Measurements from ENCODE around the gene NAT9. TPM values are rescaled to one million over a fixed set of nuclear protein-coding genes. Genes with fewer than 3 reads are reported as not detected.

The NAT9 gene
- total and polyA plus RNA-seq, 2 experiments from 2014 or later: 37.3 to 37.5 TPM

DNA sequence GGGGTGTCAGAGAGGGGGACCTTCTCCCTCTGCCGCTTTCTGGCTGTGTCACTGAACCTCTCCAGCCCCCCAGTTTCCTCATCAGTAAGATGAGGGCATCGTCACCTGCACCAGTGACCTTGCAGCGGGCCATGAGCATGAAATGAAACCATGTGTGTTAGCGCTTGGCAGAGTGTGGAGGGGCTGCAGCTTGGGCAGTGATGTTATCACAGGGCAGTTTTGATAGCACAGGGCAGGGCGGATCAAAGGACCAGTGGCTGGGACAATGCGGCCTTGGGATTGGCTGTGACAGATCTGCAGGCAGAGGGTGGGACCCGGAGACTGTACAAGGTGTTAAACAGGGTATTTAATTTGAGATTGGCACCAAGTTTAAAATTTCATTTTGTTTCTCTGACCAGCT is 38.9 kb upstream of the NAT9 start:
- no peak overlapping the region for H3K27ac ChIP-seq (ENCODE audit: low read depth)
- H3K27me3 Mint-ChIP-seq (ENCODE audit: insufficient read depth, low read depth, poor library complexity): peaks cover 17% of the 10 kb centered on the region
- no peak for DNase-seq (ENCODE audit: low spot score)

More for the DNA sequence above, 38.9 kb upstream of the NAT9 start:
- TF ChIP-seq NANOG (IDR thresholded peaks at IDR 0.05; ENCODE audit: borderline replicate concordance) (no peak), POLR2AphosphoS5 (IDR thresholded peaks at IDR 0.05; ENCODE audit: low read depth) (no peak), EZH2 (IDR thresholded peaks at IDR 0.05; ENCODE audit: low read depth, unreplicated experiment) (no peak), CREB1 (CRISPR knock-in tag; IDR thresholded peaks at IDR 0.05; ENCODE audit: low read depth) (no peak), ZNF331 (CRISPR knock-in tag; IDR thresholded peaks at IDR 0.05; ENCODE audit: low read depth) (no peak), JUNB (IDR thresholded peaks at IDR 0.05; ENCODE audit: unreplicated experiment) (no peak), EZH2phosphoT487 (IDR thresholded peaks at IDR 0.05; ENCODE audit: unreplicated experiment) (no peak), ZNF114 (CRISPR knock-in tag; IDR thresholded peaks at IDR 0.05) (no peak)
- TF ChIP-seq, protein P1, sequence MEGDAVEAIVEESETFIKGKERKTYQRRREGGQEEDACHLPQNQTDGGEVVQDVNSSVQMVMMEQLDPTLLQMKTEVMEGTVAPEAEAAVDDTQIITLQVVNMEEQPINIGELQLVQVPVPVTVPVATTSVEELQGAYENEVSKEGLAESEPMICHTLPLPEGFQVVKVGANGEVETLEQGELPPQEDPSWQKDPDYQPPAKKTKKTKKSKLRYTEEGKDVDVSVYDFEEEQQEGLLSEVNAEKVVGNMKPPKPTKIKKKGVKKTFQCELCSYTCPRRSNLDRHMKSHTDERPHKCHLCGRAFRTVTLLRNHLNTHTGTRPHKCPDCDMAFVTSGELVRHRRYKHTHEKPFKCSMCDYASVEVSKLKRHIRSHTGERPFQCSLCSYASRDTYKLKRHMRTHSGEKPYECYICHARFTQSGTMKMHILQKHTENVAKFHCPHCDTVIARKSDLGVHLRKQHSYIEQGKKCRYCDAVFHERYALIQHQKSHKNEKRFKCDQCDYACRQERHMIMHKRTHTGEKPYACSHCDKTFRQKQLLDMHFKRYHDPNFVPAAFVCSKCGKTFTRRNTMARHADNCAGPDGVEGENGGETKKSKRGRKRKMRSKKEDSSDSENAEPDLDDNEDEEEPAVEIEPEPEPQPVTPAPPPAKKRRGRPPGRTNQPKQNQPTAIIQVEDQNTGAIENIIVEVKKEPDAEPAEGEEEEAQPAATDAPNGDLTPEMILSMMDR (conservative IDR thresholded peaks at IDR 0.05; ENCODE audit: low read depth in 2 of 2): no peak
- TF ChIP-seq, protein P2, sequence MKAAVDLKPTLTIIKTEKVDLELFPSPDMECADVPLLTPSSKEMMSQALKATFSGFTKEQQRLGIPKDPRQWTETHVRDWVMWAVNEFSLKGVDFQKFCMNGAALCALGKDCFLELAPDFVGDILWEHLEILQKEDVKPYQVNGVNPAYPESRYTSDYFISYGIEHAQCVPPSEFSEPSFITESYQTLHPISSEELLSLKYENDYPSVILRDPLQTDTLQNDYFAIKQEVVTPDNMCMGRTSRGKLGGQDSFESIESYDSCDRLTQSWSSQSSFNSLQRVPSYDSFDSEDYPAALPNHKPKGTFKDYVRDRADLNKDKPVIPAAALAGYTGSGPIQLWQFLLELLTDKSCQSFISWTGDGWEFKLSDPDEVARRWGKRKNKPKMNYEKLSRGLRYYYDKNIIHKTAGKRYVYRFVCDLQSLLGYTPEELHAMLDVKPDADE (IDR thresholded peaks at IDR 0.05): no peak
- TF ChIP-seq, protein P3, sequence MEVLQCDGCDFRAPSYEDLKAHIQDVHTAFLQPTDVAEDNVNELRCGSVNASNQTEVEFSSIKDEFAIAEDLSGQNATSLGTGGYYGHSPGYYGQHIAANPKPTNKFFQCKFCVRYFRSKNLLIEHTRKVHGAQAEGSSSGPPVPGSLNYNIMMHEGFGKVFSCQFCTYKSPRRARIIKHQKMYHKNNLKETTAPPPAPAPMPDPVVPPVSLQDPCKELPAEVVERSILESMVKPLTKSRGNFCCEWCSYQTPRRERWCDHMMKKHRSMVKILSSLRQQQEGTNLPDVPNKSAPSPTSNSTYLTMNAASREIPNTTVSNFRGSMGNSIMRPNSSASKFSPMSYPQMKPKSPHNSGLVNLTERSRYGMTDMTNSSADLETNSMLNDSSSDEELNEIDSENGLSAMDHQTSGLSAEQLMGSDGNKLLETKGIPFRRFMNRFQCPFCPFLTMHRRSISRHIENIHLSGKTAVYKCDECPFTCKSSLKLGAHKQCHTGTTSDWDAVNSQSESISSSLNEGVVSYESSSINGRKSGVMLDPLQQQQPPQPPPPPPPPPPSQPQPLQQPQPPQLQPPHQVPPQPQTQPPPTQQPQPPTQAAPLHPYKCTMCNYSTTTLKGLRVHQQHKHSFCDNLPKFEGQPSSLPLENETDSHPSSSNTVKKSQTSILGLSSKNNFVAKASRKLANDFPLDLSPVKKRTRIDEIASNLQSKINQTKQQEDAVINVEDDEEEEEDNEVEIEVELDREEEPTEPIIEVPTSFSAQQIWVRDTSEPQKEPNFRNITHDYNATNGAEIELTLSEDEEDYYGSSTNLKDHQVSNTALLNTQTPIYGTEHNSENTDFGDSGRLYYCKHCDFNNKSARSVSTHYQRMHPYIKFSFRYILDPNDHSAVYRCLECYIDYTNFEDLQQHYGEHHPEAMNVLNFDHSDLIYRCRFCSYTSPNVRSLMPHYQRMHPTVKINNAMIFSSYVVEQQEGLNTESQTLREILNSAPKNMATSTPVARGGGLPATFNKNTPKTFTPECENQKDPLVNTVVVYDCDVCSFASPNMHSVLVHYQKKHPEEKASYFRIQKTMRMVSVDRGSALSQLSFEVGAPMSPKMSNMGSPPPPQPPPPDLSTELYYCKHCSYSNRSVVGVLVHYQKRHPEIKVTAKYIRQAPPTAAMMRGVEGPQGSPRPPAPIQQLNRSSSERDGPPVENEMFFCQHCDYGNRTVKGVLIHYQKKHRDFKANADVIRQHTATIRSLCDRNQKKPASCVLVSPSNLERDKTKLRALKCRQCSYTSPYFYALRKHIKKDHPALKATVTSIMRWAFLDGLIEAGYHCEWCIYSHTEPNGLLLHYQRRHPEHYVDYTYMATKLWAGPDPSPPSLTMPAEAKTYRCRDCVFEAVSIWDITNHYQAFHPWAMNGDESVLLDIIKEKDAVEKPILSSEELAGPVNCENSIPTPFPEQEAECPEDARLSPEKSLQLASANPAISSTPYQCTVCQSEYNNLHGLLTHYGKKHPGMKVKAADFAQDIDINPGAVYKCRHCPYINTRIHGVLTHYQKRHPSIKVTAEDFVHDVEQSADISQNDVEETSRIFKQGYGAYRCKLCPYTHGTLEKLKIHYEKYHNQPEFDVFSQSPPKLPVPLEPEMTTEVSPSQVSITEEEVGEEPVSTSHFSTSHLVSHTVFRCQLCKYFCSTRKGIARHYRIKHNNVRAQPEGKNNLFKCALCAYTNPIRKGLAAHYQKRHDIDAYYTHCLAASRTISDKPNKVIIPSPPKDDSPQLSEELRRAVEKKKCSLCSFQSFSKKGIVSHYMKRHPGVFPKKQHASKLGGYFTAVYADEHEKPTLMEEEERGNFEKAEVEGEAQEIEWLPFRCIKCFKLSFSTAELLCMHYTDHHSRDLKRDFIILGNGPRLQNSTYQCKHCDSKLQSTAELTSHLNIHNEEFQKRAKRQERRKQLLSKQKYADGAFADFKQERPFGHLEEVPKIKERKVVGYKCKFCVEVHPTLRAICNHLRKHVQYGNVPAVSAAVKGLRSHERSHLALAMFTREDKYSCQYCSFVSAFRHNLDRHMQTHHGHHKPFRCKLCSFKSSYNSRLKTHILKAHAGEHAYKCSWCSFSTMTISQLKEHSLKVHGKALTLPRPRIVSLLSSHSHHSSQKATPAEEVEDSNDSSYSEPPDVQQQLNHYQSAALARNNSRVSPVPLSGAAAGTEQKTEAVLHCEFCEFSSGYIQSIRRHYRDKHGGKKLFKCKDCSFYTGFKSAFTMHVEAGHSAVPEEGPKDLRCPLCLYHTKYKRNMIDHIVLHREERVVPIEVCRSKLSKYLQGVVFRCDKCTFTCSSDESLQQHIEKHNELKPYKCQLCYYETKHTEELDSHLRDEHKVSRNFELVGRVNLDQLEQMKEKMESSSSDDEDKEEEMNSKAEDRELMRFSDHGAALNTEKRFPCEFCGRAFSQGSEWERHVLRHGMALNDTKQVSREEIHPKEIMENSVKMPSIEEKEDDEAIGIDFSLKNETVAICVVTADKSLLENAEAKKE (CRISPR knock-in tag; IDR thresholded peaks at IDR 0.05): no peak
- TF ChIP-seq, protein P4, sequence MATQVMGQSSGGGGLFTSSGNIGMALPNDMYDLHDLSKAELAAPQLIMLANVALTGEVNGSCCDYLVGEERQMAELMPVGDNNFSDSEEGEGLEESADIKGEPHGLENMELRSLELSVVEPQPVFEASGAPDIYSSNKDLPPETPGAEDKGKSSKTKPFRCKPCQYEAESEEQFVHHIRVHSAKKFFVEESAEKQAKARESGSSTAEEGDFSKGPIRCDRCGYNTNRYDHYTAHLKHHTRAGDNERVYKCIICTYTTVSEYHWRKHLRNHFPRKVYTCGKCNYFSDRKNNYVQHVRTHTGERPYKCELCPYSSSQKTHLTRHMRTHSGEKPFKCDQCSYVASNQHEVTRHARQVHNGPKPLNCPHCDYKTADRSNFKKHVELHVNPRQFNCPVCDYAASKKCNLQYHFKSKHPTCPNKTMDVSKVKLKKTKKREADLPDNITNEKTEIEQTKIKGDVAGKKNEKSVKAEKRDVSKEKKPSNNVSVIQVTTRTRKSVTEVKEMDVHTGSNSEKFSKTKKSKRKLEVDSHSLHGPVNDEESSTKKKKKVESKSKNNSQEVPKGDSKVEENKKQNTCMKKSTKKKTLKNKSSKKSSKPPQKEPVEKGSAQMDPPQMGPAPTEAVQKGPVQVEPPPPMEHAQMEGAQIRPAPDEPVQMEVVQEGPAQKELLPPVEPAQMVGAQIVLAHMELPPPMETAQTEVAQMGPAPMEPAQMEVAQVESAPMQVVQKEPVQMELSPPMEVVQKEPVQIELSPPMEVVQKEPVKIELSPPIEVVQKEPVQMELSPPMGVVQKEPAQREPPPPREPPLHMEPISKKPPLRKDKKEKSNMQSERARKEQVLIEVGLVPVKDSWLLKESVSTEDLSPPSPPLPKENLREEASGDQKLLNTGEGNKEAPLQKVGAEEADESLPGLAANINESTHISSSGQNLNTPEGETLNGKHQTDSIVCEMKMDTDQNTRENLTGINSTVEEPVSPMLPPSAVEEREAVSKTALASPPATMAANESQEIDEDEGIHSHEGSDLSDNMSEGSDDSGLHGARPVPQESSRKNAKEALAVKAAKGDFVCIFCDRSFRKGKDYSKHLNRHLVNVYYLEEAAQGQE (IDR thresholded peaks at IDR 0.05; ENCODE audit: unreplicated experiment): no peak
- ATAC-seq: no peak
- Histone ChIP-seq H3K9me2 (ENCODE audit: insufficient read depth) (no peaks in the 10 kb centered on the region), H3K27me3 (ENCODE audit: insufficient read depth) (no peaks in the 10 kb centered on the region), H3K4me1 (ENCODE audit: insufficient read depth) (no peaks in the 10 kb centered on the region), H3F3A (replicated peaks; ENCODE audit: low read depth) (no peaks in the 10 kb centered on the region), H3K4me2 (no peak overlapping the region), H2AFZ (no peak overlapping the region), H3K36me3 (ENCODE audit: insufficient read depth) (no peaks in the 10 kb centered on the region), H3K4me3 (no peak overlapping the region), H4K20me1 (replicated peaks; ENCODE audit: insufficient read depth) (peaks cover 11% of the 10 kb centered on the region), H3K79me2 (replicated peaks; ENCODE audit: insufficient read depth) (no peaks in the 10 kb centered on the region)
- peaks cover 4% of the 10 kb centered on the region for H3K4me1 Mint-ChIP-seq
- H3K9me3 Mint-ChIP-seq: no peaks in the 10 kb centered on the region
- no peaks in the 10 kb centered on the region; the same call in 1 of the 3 replicates for H3K36me3 Mint-ChIP-seq (ENCODE audit: low read depth)
- no peak overlapping the region for H3K4me3 Mint-ChIP-seq
- H3K27ac Mint-ChIP-seq: no peak overlapping the region
